Activated CD8-positive, alpha-beta T cell treated with anti-CD3 and anti-CD28 coated beads, Interleukin-2, amount 10 ng/mL, durations not matched to agents 7 days and 5 days (primary cell): ENCODE data around the gene XIRP1. TPM values are rescaled to one million over a fixed set of nuclear protein-coding genes. Genes with fewer than 3 reads are reported as not detected.

Experiments
- ATAC-seq: fragments of 150-1000 bp; cut with Tn5 transposase; one replicate; pipeline ENCODE4 v1.10.0; 2021; ENCODE audit warnings: moderate library complexity
- CTCF ChIA-PET: fragments of 350-600 bp; sonication (Branson Sonifier 250); formaldehyde crosslinking; loops from one replicate; lab custom pipeline; 2021; ENCODE audit warnings: antibody characterized with exemption; lab: Charles Lee
- POLR2A ChIA-PET: fragments of 350-600 bp; sonication (Branson Sonifier 250); formaldehyde crosslinking; loops from one replicate; lab custom pipeline; 2021; ENCODE audit warnings: antibody characterized with exemption; lab: Charles Lee
- DNase-seq: peaks from one replicate; pipeline ENCODE4 v3.0.0-alpha.2; 2020
- H3K27ac Mint-ChIP-seq: one replicate; pipeline ENCODE4 v1.8.0; 2021; ENCODE audit warnings: mild to moderate bottlenecking, mixed read lengths
- H3K27me3 Mint-ChIP-seq: one replicate; pipeline ENCODE4 v1.8.0; 2021; ENCODE audit warnings: low read depth, mixed read lengths
- H3K36me3 Mint-ChIP-seq: one replicate; pipeline ENCODE4 v1.8.0; 2021; ENCODE audit warnings: low read depth, mixed read lengths
- H3K4me1 Mint-ChIP-seq: one replicate; pipeline ENCODE4 v1.8.0; 2021; ENCODE audit warnings: low read depth, mixed read lengths
- H3K4me3 Mint-ChIP-seq: one replicate; pipeline ENCODE4 v1.8.0; 2021; ENCODE audit warnings: mild to moderate bottlenecking, mixed read lengths
- H3K9me3 Mint-ChIP-seq: one replicate; pipeline ENCODE4 v1.8.0; 2022; ENCODE audit warnings: mixed read lengths; ENCODE audit not compliant: insufficient read depth
- total RNA-seq, 2 experiments: library from RNA; stranded (reverse); gene quantifications; one replicate each; pipeline ENCODE4 v1.2.3, GENCODE V29; 2021

XIRP1 gene
- total RNA-seq, 2 experiments from 2014 or later, result not detected

GRCh38 chr3:39148435-39149058, 43.8 kb downstream of the XIRP1 start:
- H3K4me3 Mint-ChIP-seq, result peak overlapping the region; percentile 79
- DNase-seq (no peak), ATAC-seq (no peak)
- H3K27me3 Mint-ChIP-seq, result no peaks in the 10 kb centered on the region
- peaks cover 45% of the 10 kb centered on the region for H3K36me3 Mint-ChIP-seq
- H3K27ac Mint-ChIP-seq, result peak overlapping the region; percentile 99
- ChIA-PET CTCF (interaction anchor here (0.8 to 3.0 kb wide), 4 partner anchors 24 to 139 kb away, joined by 3 to 11 read pairs (median 4); partner anchors contain the start of gene TTC21A), POLR2A (interaction anchor here (0.6 to 1.5 kb wide), 2 partner anchors 12 to 96 kb away, joined by 4 read pairs; partner anchors contain the start of gene WDR48)
- H3K9me3 Mint-ChIP-seq, result no peaks in the 10 kb centered on the region
- H3K4me1 Mint-ChIP-seq, result peaks cover 76% of the 10 kb centered on the region

- POLR2A ChIA-PET, result interaction anchor here (0.6 to 2.2 kb wide), 13 partner anchors 8 to 115 kb away, joined by 3 to 6 read pairs (median 3); partner anchors contain the start of genes GORASP1, TTC21A and WDR48
- Mint-ChIP-seq H3K36me3 (peaks cover 51% of the 10 kb centered on the region), H3K27ac (peak overlapping the region; percentile 99), H3K4me1 (peaks cover 78% of the 10 kb centered on the region), H3K27me3 (no peaks in the 10 kb centered on the region), H3K9me3 (no peaks in the 10 kb centered on the region), H3K4me3 (peak overlapping the region; percentile 79)
- peak; percentile 76 for DNase-seq
- CTCF ChIA-PET, result interaction anchor here (0.7 to 3.0 kb wide), 7 partner anchors 10 to 141 kb away, joined by 3 to 11 read pairs (median 4); partner anchors contain the start of genes GORASP1 and TTC21A
- peak; percentile 7 for ATAC-seq
Measured at GRCh38 chr3:39147711-39148434, 44.5 kb downstream of the XIRP1 start.

- Mint-ChIP-seq H3K9me3 (no peaks in the 10 kb centered on the region), H3K4me1 (peaks cover 74% of the 10 kb centered on the region), H3K27ac (peak overlapping the region; percentile 99), H3K27me3 (no peaks in the 10 kb centered on the region), H3K4me3 (peak overlapping the region; percentile 79), H3K36me3 (peaks cover 52% of the 10 kb centered on the region)
- ChIA-PET POLR2A (interaction anchor here (0.6 to 2.2 kb wide), 13 partner anchors 8 to 116 kb away, joined by 3 to 6 read pairs (median 3); partner anchors contain the start of genes GORASP1 and TTC21A), CTCF (interaction anchor here (0.7 to 2.4 kb wide), 7 partner anchors 11 to 145 kb away, joined by 3 to 11 read pairs (median 5); partner anchors contain the start of genes GORASP1 and TTC21A)
- peak; percentile 77 for DNase-seq
- peak; percentile 48 for ATAC-seq
Measured at GRCh38 chr3:39146611-39147591, 45.5 kb downstream of the XIRP1 start.

GRCh38 chr3:39146083-39146501, 46.3 kb downstream of the XIRP1 start:
- DNase-seq (no peak), ATAC-seq (no peak)
- H3K9me3 Mint-ChIP-seq, result no peaks in the 10 kb centered on the region
- H3K4me3 Mint-ChIP-seq, result no peak overlapping the region
- CTCF ChIA-PET, result interaction anchor here (0.7 to 2.4 kb wide), 4 partner anchors 18 to 146 kb away, joined by 3 to 11 read pairs (median 6); no protein-coding TSS in a partner anchor
- POLR2A ChIA-PET, result interaction anchor here (0.7 to 2.2 kb wide), 2 partner anchors 32 to 36 kb away, joined by 3 to 6 read pairs; no protein-coding TSS in a partner anchor
- no peaks in the 10 kb centered on the region for H3K27me3 Mint-ChIP-seq
- peaks cover 69% of the 10 kb centered on the region for H3K4me1 Mint-ChIP-seq
- peak overlapping the region; percentile 99 for H3K27ac Mint-ChIP-seq
- peaks cover 57% of the 10 kb centered on the region for H3K36me3 Mint-ChIP-seq

GRCh38 chr3:39144748-39145380, 47.5 kb downstream of the XIRP1 start:
- Mint-ChIP-seq H3K9me3 (no peaks in the 10 kb centered on the region), H3K36me3 (peaks cover 62% of the 10 kb centered on the region), H3K27me3 (no peaks in the 10 kb centered on the region), H3K4me3 (no peak overlapping the region), H3K27ac (peak overlapping the region; percentile 29), H3K4me1 (peaks cover 56% of the 10 kb centered on the region)
- CTCF ChIA-PET, result interaction anchor here (1.8 kb wide), 1 partner anchor 147 kb away, joined by 7 read pairs; no protein-coding TSS in a partner anchor
- POLR2A ChIA-PET, result no interaction called here
- ATAC-seq (no peak), DNase-seq (no peak)

GRCh38 chr3:39144095-39144747, 48.2 kb downstream of the XIRP1 start:
- POLR2A ChIA-PET, result interaction anchor here (1.0 kb wide), 1 partner anchor 16 kb away, joined by 3 read pairs; no protein-coding TSS in a partner anchor
- Mint-ChIP-seq H3K4me1 (peaks cover 50% of the 10 kb centered on the region), H3K36me3 (peaks cover 63% of the 10 kb centered on the region), H3K4me3 (no peak overlapping the region), H3K27me3 (no peaks in the 10 kb centered on the region), H3K27ac (peak overlapping the region; percentile 29), H3K9me3 (no peaks in the 10 kb centered on the region)
- ATAC-seq (no peak), DNase-seq (no peak)
- CTCF ChIA-PET, result interaction anchor here (1.1 kb wide), 1 partner anchor 36 kb away, joined by 3 read pairs; the partner anchor contains the start of genes GORASP1 and TTC21A

- H3K4me3 Mint-ChIP-seq, result no peak overlapping the region
- H3K36me3 Mint-ChIP-seq, result peaks cover 61% of the 10 kb centered on the region
- no peak overlapping the region for H3K27ac Mint-ChIP-seq
- CTCF ChIA-PET, result interaction anchor here (0.8 to 1.5 kb wide), 3 partner anchors 16 to 145 kb away, joined by 3 read pairs; partner anchors contain the start of genes GORASP1 and TTC21A
- no peak for DNase-seq
- H3K27me3 Mint-ChIP-seq, result no peaks in the 10 kb centered on the region
- no peaks in the 10 kb centered on the region for H3K9me3 Mint-ChIP-seq
- POLR2A ChIA-PET, result interaction anchor here (1.0 kb wide), 1 partner anchor 15 kb away, joined by 3 read pairs; no protein-coding TSS in a partner anchor
- ATAC-seq, result no peak
- peaks cover 40% of the 10 kb centered on the region for H3K4me1 Mint-ChIP-seq
Measured at GRCh38 chr3:39143051-39143885, 49.1 kb downstream of the XIRP1 start.

GRCh38 chr3:39142067-39142466, 50.3 kb downstream of the XIRP1 start:
- ChIA-PET POLR2A (interaction anchor here (1.2 kb wide), 1 partner anchor 206 kb away, joined by 5 read pairs; no protein-coding TSS in a partner anchor), CTCF (interaction anchor here (1.5 kb wide), 1 partner anchor 15 kb away, joined by 3 read pairs; no protein-coding TSS in a partner anchor)
- H3K9me3 Mint-ChIP-seq, result no peaks in the 10 kb centered on the region
- no peaks in the 10 kb centered on the region for H3K27me3 Mint-ChIP-seq
- DNase-seq (no peak), ATAC-seq (no peak)
- H3K36me3 Mint-ChIP-seq, result peaks cover 53% of the 10 kb centered on the region
- H3K4me1 Mint-ChIP-seq, result peaks cover 28% of the 10 kb centered on the region
- no peak overlapping the region for H3K27ac Mint-ChIP-seq
- no peak overlapping the region for H3K4me3 Mint-ChIP-seq
